Spleen (tissue), 11 donors: ENCODE results near the gene B4GALT6. TPM values are rescaled to one million over a fixed set of nuclear protein-coding genes. Genes with fewer than 3 reads are reported as not detected.

Experiments
- DNase-seq: peaks from one replicate; pipeline ENCODE4 v3.0.0-alpha.2; 2020
- H3K27ac ChIP-seq, 8 donors: fragments of 200-600 bp; sonication (generic) in 7 of 8; 1 replicate in 4 of 8; 2 replicates in 4 of 8; pipeline versions ENCODE4 v1.5.0 to v1.8.0; 2016 to 2021; ENCODE audit warnings: inconsistent platforms in 4 of 8, mild to moderate bottlenecking in 4 of 8, moderate library complexity in 1 of 8
- H3K27me3 ChIP-seq, 7 donors: fragments of 200-600 bp; sonication (generic) in 6 of 7; replicated peaks in 1 of 7; 1 replicate in 4 of 7; 2 replicates in 3 of 7; pipeline versions ENCODE4 v1.5.0 to v1.8.0; 2016 to 2021; ENCODE audit warnings: inconsistent platforms in 3 of 7, mild to moderate bottlenecking in 1 of 7
- H3K36me3 ChIP-seq, 6 donors: fragments of 200-600 bp; sonication (generic) in 5 of 6; 1 replicate in 4 of 6; 2 replicates in 2 of 6; pipeline versions ENCODE4 v1.5.0 to v1.8.0; 2016 to 2021; ENCODE audit warnings: inconsistent platforms in 2 of 6
- H3K4me1 ChIP-seq, 6 donors: fragments of 200-600 bp; sonication (generic) in 5 of 6; 1 replicate in 3 of 6; 2 replicates in 3 of 6; pipeline versions ENCODE4 v1.5.0 to v1.8.0; 2016 to 2021; ENCODE audit warnings: inconsistent platforms in 3 of 6
- H3K4me3 ChIP-seq, 8 donors: fragments of 200-600 bp; sonication (generic) in 7 of 8; 1 replicate in 4 of 8; 2 replicates in 4 of 8; pipeline versions ENCODE4 v1.5.0 to v1.8.0; 2016 to 2021; ENCODE audit warnings: inconsistent platforms in 4 of 8, mild to moderate bottlenecking in 4 of 8, moderate library complexity in 2 of 8
- H3K9me3 ChIP-seq, 8 donors: fragments of 200-600 bp; sonication (generic) in 7 of 8; 1 replicate in 4 of 8; 2 replicates in 4 of 8; pipeline versions ENCODE4 v1.5.0 to v1.8.0; 2016 to 2021; ENCODE audit warnings: inconsistent platforms in 4 of 8
- POLR2A ChIP-seq, 3 donors: fragments of 450-650 bp; IDR thresholded peaks; one replicate each; pipeline ENCODE4 v1.5.1; 2017; ENCODE audit warnings: antibody characterized with exemption in 3 of 3, mild to moderate bottlenecking in 1 of 3
- POLR2AphosphoS5 ChIP-seq, 3 donors: sonication (generic); formaldehyde crosslinking; IDR thresholded peaks; one replicate each; pipeline ENCODE4 v1.5.1; 2017; ENCODE audit warnings: antibody characterized with exemption in 3 of 3
- WGBS, 5 donors: extraction: QIAGEN DNeasy Blood & Tissue Kit in 3 of 5; methylation state at CpG; one replicate each; pipeline versions ENCODE4 v1.1.5 to v1.1.7; 2013 to 2018; 5-methylcytosine and 5-hydroxymethylcytosine counted together
- intact Hi-C: fragments of 100-400 bp; cut with DNase I; formaldehyde crosslinking; loops from one replicate; pipeline ENCODE4 v1.15.0; 2023; ENCODE audit warnings: low total_unique reads
- polyA plus RNA-seq, 3 donors: library from polyadenylated mRNA; stranded (reverse); fragments of 200-250 nt; gene quantifications; one replicate each; pipeline ENCODE4 v1.2.1, GENCODE V29; 2013
- total RNA-seq, 7 donors: library from RNA; depleted of rRNA in 3 of 7; stranded (reverse); fragments of >200 nt in 3 of 7; fragmentation: NEBNext Ultra II Directional in 4 of 7; extraction: Animal tissue kit (Norgen Biotek cat#: 25700) in 4 of 7; gene quantifications; one replicate each; pipeline versions ENCODE4 v1.1.0 to v1.2.1, GENCODE V29; 2016 to 2021
- TF ChIP-seq, protein P1 (sequence below), 11 experiments: fragments of 200-600 bp in 7 of 11; fragments of 450-650 bp in 4 of 11; sonication (generic) in 4 of 11; IDR thresholded peaks in 8 of 11; conservative IDR thresholded peaks in 3 of 11; 1 replicate in 7 of 11; 2 replicates in 4 of 11; pipeline versions ENCODE4 v1.4.0 to v1.8.0; 2016 to 2021; ENCODE audit warnings: antibody characterized with exemption in 11 of 11, inconsistent platforms in 4 of 11, mild to moderate bottlenecking in 1 of 11
- donor health status: healthy with polysubstance abuse.
- donor health status: DM: no; HTN: no; CAD: no; lungs with moderate emphysema.
- donor health status: DM: no; HTN: no; CAD: no.
- donor health status: Bipolar disorder and iron deficiency.
- donor health status: healthy.
- donor health status: DM: no; HTN: no; CAD: no.
- donor health status: DM: yes; HTN: yes; CAD: no.

Gene B4GALT6
- total and polyA plus RNA-seq, 10 donors = 0.42 to 9.1 (median 3.7) TPM

GRCh38 chr18:31719363-31720006, 35.1 kb upstream of the B4GALT6 start:
- Histone ChIP-seq H3K4me1 (peaks cover 0 to 10% (median 4%) of the 10 kb centered on the region in 6 donors), H3K4me3 (no peak overlapping the region), H3K36me3 (no peaks in the 10 kb centered on the region), H3K9me3 (peaks cover 0 to 12% (median 4%) of the 10 kb centered on the region in 8 donors), H3K27ac (no peak overlapping the region), H3K27me3 (peaks cover 0 to 19% (median 8%) of the 10 kb centered on the region in 7 donors)
- TF ChIP-seq, protein P1, sequence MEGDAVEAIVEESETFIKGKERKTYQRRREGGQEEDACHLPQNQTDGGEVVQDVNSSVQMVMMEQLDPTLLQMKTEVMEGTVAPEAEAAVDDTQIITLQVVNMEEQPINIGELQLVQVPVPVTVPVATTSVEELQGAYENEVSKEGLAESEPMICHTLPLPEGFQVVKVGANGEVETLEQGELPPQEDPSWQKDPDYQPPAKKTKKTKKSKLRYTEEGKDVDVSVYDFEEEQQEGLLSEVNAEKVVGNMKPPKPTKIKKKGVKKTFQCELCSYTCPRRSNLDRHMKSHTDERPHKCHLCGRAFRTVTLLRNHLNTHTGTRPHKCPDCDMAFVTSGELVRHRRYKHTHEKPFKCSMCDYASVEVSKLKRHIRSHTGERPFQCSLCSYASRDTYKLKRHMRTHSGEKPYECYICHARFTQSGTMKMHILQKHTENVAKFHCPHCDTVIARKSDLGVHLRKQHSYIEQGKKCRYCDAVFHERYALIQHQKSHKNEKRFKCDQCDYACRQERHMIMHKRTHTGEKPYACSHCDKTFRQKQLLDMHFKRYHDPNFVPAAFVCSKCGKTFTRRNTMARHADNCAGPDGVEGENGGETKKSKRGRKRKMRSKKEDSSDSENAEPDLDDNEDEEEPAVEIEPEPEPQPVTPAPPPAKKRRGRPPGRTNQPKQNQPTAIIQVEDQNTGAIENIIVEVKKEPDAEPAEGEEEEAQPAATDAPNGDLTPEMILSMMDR (IDR thresholded peaks at IDR 0.05 in 8 of 11, conservative IDR thresholded peaks at IDR 0.05 in 3 of 11) = no peak
- TF ChIP-seq POLR2AphosphoS5 (IDR thresholded peaks at IDR 0.05) (no peak), POLR2A (IDR thresholded peaks at IDR 0.05) (no peak)
- no peak for DNase-seq
- intact Hi-C loops = no loop called here
- WGBS, 5 donors = 86 to 94% (median 89%) methylated on average over 7 of the region's 7 CpGs

- WGBS, 5 donors = 75 to 91% (median 90%) methylated on average over 3 of the region's 3 CpGs
- TF ChIP-seq POLR2AphosphoS5 (IDR thresholded peaks at IDR 0.05) (no peak), POLR2A (IDR thresholded peaks at IDR 0.05) (no peak)
- TF ChIP-seq, protein P1 (IDR thresholded peaks at IDR 0.05 in 8 of 11, conservative IDR thresholded peaks at IDR 0.05 in 3 of 11) = no peak
- no peaks in the 10 kb centered on the region for H3K36me3 ChIP-seq
- no peak overlapping the region for H3K27ac ChIP-seq
- no peak for DNase-seq
- H3K4me1 ChIP-seq = no peaks in the 10 kb centered on the region
- peaks cover 0 to 12% (median 4%) of the 10 kb centered on the region in 8 donors for H3K9me3 ChIP-seq
- H3K4me3 ChIP-seq = no peak overlapping the region
- H3K27me3 ChIP-seq = peaks cover 0 to 8% (median 0%) of the 10 kb centered on the region in 7 donors
- intact Hi-C loops = no loop called here
Measured at GRCh38 chr18:31718386-31718785, 34.0 kb upstream of the B4GALT6 start.

- Histone ChIP-seq H3K27me3 (no peaks in the 10 kb centered on the region), H3K27ac (no peak overlapping the region), H3K36me3 (no peaks in the 10 kb centered on the region), H3K4me1 (no peaks in the 10 kb centered on the region), H3K9me3 (peaks cover 0 to 12% (median 4%) of the 10 kb centered on the region in 8 donors), H3K4me3 (no peak overlapping the region)
- WGBS, 5 donors = 60 to 85% (median 72%) methylated on average over 3 of the region's 3 CpGs
- intact Hi-C loops = no loop called here
- DNase-seq = no peak
- TF ChIP-seq POLR2AphosphoS5 (IDR thresholded peaks at IDR 0.05) = no peak
- TF ChIP-seq POLR2A (IDR thresholded peaks at IDR 0.05) = no peak
- TF ChIP-seq, protein P1 (IDR thresholded peaks at IDR 0.05 in 8 of 11, conservative IDR thresholded peaks at IDR 0.05 in 3 of 11) = no peak
Measured at GRCh38 chr18:31716362-31716761, 32.0 kb upstream of the B4GALT6 start.

DNA sequence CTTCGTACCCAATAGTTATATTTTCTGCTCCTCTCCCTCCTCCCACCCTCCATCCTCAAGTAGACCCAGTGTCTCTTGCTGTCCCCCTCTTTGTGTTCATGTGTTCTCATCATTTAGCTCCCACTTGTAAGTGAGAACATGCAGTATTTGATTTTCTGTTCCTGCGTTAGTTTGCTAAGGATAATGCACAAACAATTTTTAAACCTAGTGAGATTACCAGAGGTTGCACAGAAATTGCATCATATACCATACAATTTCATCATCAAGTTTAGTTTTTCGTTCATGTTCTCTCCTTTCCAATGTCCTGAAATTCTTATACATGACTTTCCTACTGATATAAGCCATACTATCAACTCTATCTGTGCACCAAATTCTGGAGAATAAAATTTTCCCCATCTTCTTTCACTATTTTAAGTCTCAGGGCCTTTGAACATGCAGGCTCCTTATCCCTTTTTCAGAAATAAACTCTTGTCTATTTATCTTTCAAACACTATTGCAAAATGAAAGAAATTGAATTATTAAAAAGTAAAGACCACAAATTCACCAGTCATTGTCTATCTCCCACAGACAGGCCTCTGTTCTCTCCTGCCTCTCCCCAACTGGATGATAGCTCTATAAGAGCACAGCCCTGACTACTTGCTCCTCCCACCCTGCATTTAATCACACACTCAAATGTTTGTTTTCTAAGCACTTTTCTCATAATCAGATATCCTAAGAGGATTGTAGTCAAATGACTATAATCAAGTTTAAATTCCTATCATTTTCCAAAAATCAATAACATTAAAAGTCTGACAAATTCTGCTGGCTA, 27.2 kb upstream of the B4GALT6 start:
- intact Hi-C loops = no loop called here

More for the DNA sequence above, 27.2 kb upstream of the B4GALT6 start:
- Histone ChIP-seq H3K9me3 (peaks cover 0 to 4% (median 0%) of the 10 kb centered on the region in 8 donors), H3K4me3 (no peak overlapping the region), H3K27me3 (no peaks in the 10 kb centered on the region), H3K36me3 (no peaks in the 10 kb centered on the region), H3K4me1 (no peaks in the 10 kb centered on the region), H3K27ac (no peak overlapping the region)
- 62 to 85% (median 76%) methylated on average over 3 of the region's 3 CpGs for WGBS, 5 donors
- no peak for DNase-seq
- no peak for TF ChIP-seq POLR2A (IDR thresholded peaks at IDR 0.05)
- TF ChIP-seq POLR2AphosphoS5 (IDR thresholded peaks at IDR 0.05) = no peak
- TF ChIP-seq, protein P1 (IDR thresholded peaks at IDR 0.05 in 8 of 11, conservative IDR thresholded peaks at IDR 0.05 in 3 of 11) = no peak
